HepG2 (cell line): ENCODE data around the gene C1orf159. TPM values are rescaled to one million over a fixed set of nuclear protein-coding genes. Genes with fewer than 3 reads are reported as not detected.

Experiments used
- ATAC-seq: fragments of 200-7000 bp; cut with Tn5 transposase; 3 replicates; pipeline ENCODE4 v1.9.1; 2020; ENCODE audit warnings: mild to moderate bottlenecking, moderate library complexity
- BruUV-seq: library from RNA; stranded (reverse); fragments of 400-500 nt; replicated peaks from 2 replicates; lab custom pipeline; 2021; lab: Mats Ljungman, UMichigan
- CTCF ChIA-PET: fragments of 300-600 bp; formaldehyde crosslinking; extraction: SDS; loops from one replicate; lab custom pipeline; 2021; ENCODE audit warnings: low total read pairs, inconsistent platforms, low intra/inter-chr PET ratio; lab: Yijun Ruan, JAX
- POLR2A ChIA-PET: fragments of 350-600 bp; sonication (Branson Sonifier 250); formaldehyde crosslinking; loops from one replicate; lab custom pipeline; 2020; ENCODE audit warnings: antibody characterized with exemption, inconsistent platforms; lab: Yijun Ruan, JAX
- DNase-seq: peaks from one replicate; pipeline ENCODE4 v3.0.0-alpha.2; 2015; ENCODE audit warnings: low spot score
- FAIRE-seq: peaks from 3 replicates; lab custom pipeline; 2011; peaks lifted over from hg19 to GRCh38; lab: Jason Lieb, UNC
- H2AFZ ChIP-seq: one replicate; pipeline ENCODE4 v1.6.1; 2011; ENCODE audit warnings: low read length, inconsistent platforms
- H3K27ac ChIP-seq: fragments of 300-600 bp; 3 replicates; pipeline ENCODE4 v1.8.0; 2011; ENCODE audit warnings: mixed run types, mild to moderate bottlenecking, mixed read lengths, low read length, inconsistent platforms; ENCODE audit not compliant: insufficient read depth; ENCODE audit errors: extremely low read length
- H3K27me3 ChIP-seq, 2 experiments: fragments of 200-600 bp in 1 of 2; 2 replicates in 1 of 2; 3 replicates in 1 of 2; pipeline versions ENCODE4 v1.6.0 to v1.8.0; 2011; ENCODE audit warnings: low read length in 2 of 2, mild to moderate bottlenecking in 2 of 2, moderate library complexity in 2 of 2, inconsistent platforms in 1 of 2; ENCODE audit not compliant: insufficient read depth in 2 of 2, control insufficient read depth in 1 of 2
- H3K36me3 ChIP-seq, 2 experiments: fragments of 200-600 bp in 1 of 2; replicated peaks in 1 of 2; 2 replicates in 1 of 2; 3 replicates in 1 of 2; pipeline versions ENCODE4 v1.5.1 to v1.8.0; 2011; ENCODE audit warnings: low read length in 2 of 2, inconsistent platforms in 1 of 2; ENCODE audit not compliant: insufficient read depth in 2 of 2, control insufficient read depth in 1 of 2
- H3K4me1 ChIP-seq: 2 replicates; pipeline ENCODE4 v1.5.1; 2012; ENCODE audit warnings: low read length, inconsistent platforms; ENCODE audit not compliant: insufficient read depth
- H3K4me2 ChIP-seq: 2 replicates; pipeline ENCODE4 v1.6.0; 2011; ENCODE audit warnings: low read depth, low read length, inconsistent platforms
- H3K4me3 ChIP-seq, 3 experiments: fragments of 200-600 bp in 1 of 3; sonication (generic), shearing (Covaris generic) in 1 of 3; replicated peaks in 1 of 3; 2 replicates each; pipeline ENCODE4 v1.5.1; 2011 to 2016; ENCODE audit warnings: low read length in 3 of 3, inconsistent platforms in 2 of 3, low read depth in 2 of 3, mild to moderate bottlenecking in 2 of 3, control low read depth in 1 of 3, mixed read lengths in 1 of 3; ENCODE audit not compliant: insufficient read depth in 1 of 3
- H3K79me2 ChIP-seq: one replicate; pipeline ENCODE4 v1.6.1; 2011; ENCODE audit warnings: low read length, inconsistent platforms; ENCODE audit not compliant: insufficient read depth
- H3K9ac ChIP-seq: 2 replicates; pipeline ENCODE4 v1.6.0; 2011; ENCODE audit warnings: mild to moderate bottlenecking, low read depth, low read length, inconsistent platforms; ENCODE audit not compliant: insufficient read depth
- H3K9me3 ChIP-seq: 2 replicates; pipeline ENCODE4 v1.5.1; 2012; ENCODE audit warnings: mild to moderate bottlenecking, low read length
- H4K20me1 ChIP-seq: 2 replicates; pipeline ENCODE4 v1.6.0; 2011; ENCODE audit warnings: inconsistent platforms, mild to moderate bottlenecking, low read length, moderate library complexity; ENCODE audit not compliant: insufficient read depth
- BRF2 ChIP-seq: sonication (generic); formaldehyde crosslinking; IDR thresholded peaks from 2 replicates; pipeline ENCODE4 v1.8.1; 2022; ENCODE audit warnings: mild to moderate bottlenecking, missing genetic modification reagents
- EHMT2 ChIP-seq: fragments of 200-600 bp; sonication (generic); IDR thresholded peaks from 2 replicates; pipeline ENCODE4 v1.7.0; 2017; ENCODE audit warnings: antibody characterized with exemption, low read depth, low read length, borderline replicate concordance
- KDM2A ChIP-seq: sonication (generic); formaldehyde crosslinking; IDR thresholded peaks from 2 replicates; pipeline ENCODE4 v1.4.0; 2020; ENCODE audit warnings: low read depth, missing genetic modification reagents, borderline replicate concordance
- MYPOP ChIP-seq: sonication (generic); formaldehyde crosslinking; IDR thresholded peaks from 2 replicates; pipeline ENCODE4 v1.8.1; 2023; ENCODE audit warnings: mild to moderate bottlenecking, moderate library complexity, missing genetic modification reagents
- NR2C2 ChIP-seq: sonication (generic); formaldehyde crosslinking; IDR thresholded peaks from 2 replicates; pipeline ENCODE4 v1.4.0; 2020; ENCODE audit warnings: missing genetic modification reagents, mild to moderate bottlenecking, moderate library complexity, borderline replicate concordance
- YEATS2 ChIP-seq: sonication (generic); formaldehyde crosslinking; IDR thresholded peaks from 2 replicates; pipeline ENCODE4 v1.4.0; 2020; ENCODE audit warnings: missing genetic modification reagents, borderline replicate concordance
- ZBTB33 ChIP-seq: sonication (generic); formaldehyde crosslinking; IDR thresholded peaks from 2 replicates; pipeline ENCODE4 v1.4.0; 2020; ENCODE audit warnings: missing genetic modification reagents
- ZBTB38 ChIP-seq: sonication (generic); formaldehyde crosslinking; IDR thresholded peaks from 2 replicates; pipeline ENCODE4 v1.5.1; 2020; ENCODE audit warnings: mild to moderate bottlenecking, missing genetic modification reagents
- ZC3H4 ChIP-seq: sonication (generic); formaldehyde crosslinking; IDR thresholded peaks from 2 replicates; pipeline ENCODE4 v1.4.0; 2020; ENCODE audit warnings: missing genetic modification reagents, borderline replicate concordance
- ZNF749 ChIP-seq: sonication (generic); formaldehyde crosslinking; IDR thresholded peaks from 2 replicates; pipeline ENCODE4 v1.8.0; 2022; ENCODE audit warnings: mild to moderate bottlenecking, missing genetic modification reagents, moderate library complexity, borderline replicate concordance
- WGBS: methylation state at CpG from one replicate; pipeline ENCODE4 v1.1.6; 2017; ENCODE audit warnings: low lambda C conversion rate; 5-methylcytosine and 5-hydroxymethylcytosine counted together
- in situ Hi-C: cut with HindIII; loops from 2 replicates; pipeline ENCODE4 v1.10.0; 2017; ENCODE audit warnings: low pct_unique_long_range_greater_than_20kb; ENCODE audit not compliant: extremely low pct_ligation_motif_present
- intact Hi-C: fragments of 100-400 bp; cut with micrococcal nuclease; formaldehyde crosslinking; loops from one replicate; pipeline ENCODE4 v1.10.0; 2022; ENCODE audit not compliant: unreplicated experiment
- polyA plus RNA-seq, 8 experiments: library from polyadenylated mRNA; depleted of rRNA in 3 of 8; stranded (reverse) in 7 of 8; unstranded in 1 of 8; fragments of >200 nt; fragmentation: Illumina TruSeq in 4 of 8; extraction: Trizol in 4 of 8; gene quantifications; 2 replicates each; pipeline versions ENCODE4 v1.2.1 to v1.2.3, GENCODE V29; 2011 to 2016; ENCODE audit warnings: low read depth in 4 of 8, missing spikeins in 1 of 8, mixed read lengths in 1 of 8; ENCODE audit not compliant: insufficient read depth in 1 of 8
- total RNA-seq, 5 experiments: library from RNA; depleted of rRNA; stranded (reverse); fragments of >200 nt; fragmentation: Illumina TruSeq; extraction: Trizol; gene quantifications; 2 replicates each; pipeline ENCODE4 v1.2.3, GENCODE V29; 2016; ENCODE audit warnings: low read depth in 1 of 5

Gene C1orf159
- total and polyA plus RNA-seq, 2 of the 13 experiments (the other 11 are each of a cell fraction or from before 2014, with no cell fraction given), result 3.8 to 6.7 TPM

- WGBS, result 51% methylated on average over 13 of the region's 32 CpGs
- H3K36me3 ChIP-seq, result no peaks in the 10 kb centered on the region
- H3K27me3 ChIP-seq, result peaks cover 15 to 36% of the 10 kb centered on the region in 2 experiments; a peak in 4 of 5 replicates
- no peak for DNase-seq
- peaks cover 58% of the 10 kb centered on the region for H3K4me1 ChIP-seq
- H3K4me2 ChIP-seq, result peak overlapping the region; percentile 41
- intact Hi-C loops, result no loop called here
- BruUV-seq, result no TSS peak
- H3K9me3 ChIP-seq, result no peaks in the 10 kb centered on the region
- no peak overlapping the region for H3K27ac ChIP-seq
- no peak for ATAC-seq
- peak overlapping the region; percentile 16 to 89 (median 54); a peak in 2 of 6 replicates for H3K4me3 ChIP-seq
- H3K79me2 ChIP-seq, result no peaks in the 10 kb centered on the region
- TF ChIP-seq ZNF749 (CRISPR knock-in tag), result no peak
- TF ChIP-seq YEATS2 (CRISPR knock-in tag), result no peak
- TF ChIP-seq KDM2A (CRISPR knock-in tag), result 0 out of 2 replicates have a peak, but pooled peaks have one; percentile 23
- no peak for TF ChIP-seq EHMT2
- no peak for TF ChIP-seq BRF2 (CRISPR knock-in tag)
- TF ChIP-seq MYPOP, result no peak
- TF ChIP-seq ZBTB38, result peak; percentile 42; the same call in 1 of the 2 replicates
- no peak for TF ChIP-seq ZC3H4
- TF ChIP-seq NR2C2, result no peak
- TF ChIP-seq ZBTB33 (CRISPR knock-in tag), result peak; percentile 73
- H2AFZ ChIP-seq, result no peak overlapping the region
- no peak overlapping the region for H3K9ac ChIP-seq
- FAIRE-seq, result no peak
- in situ Hi-C loops, result no loop called here
- no peaks in the 10 kb centered on the region for H4K20me1 ChIP-seq
- POLR2A ChIA-PET, result interaction anchor here (1.1 kb wide), 1 partner anchor 9 kb away, joined by 3 read pairs; no protein-coding TSS in a partner anchor
- CTCF ChIA-PET, result no interaction called here
Observed at GRCh38 chr1:1067860-1068516, 47.9 kb downstream of the C1orf159 start.
